ENCODE results near the gene E2F1. TPM values are rescaled to one million over a fixed set of nuclear protein-coding genes. Genes with fewer than 3 reads are reported as not detected.
"Not testable (repeated sequence)": the region's sequence is repeated elsewhere in the genome, so short reads cannot be mapped to it uniquely, and the experiment has no call there.

Gene E2F1
- polyA plus RNA-seq, 1 experiment = 2.6 TPM

GRCh38 chr20:33702861-33703260 lies 16.7 kb upstream of the E2F1 start:
- ChIA-PET CTCF (no interaction called here), POLR2A (no interaction called here)
- Histone ChIP-seq H3K9me3 (ENCODE audit: control insufficient read depth, insufficient read depth, low read length) (peaks cover 13% of the 10 kb centered on the region; the same call in 1 of the 2 replicates), H3K4me3 (ENCODE audit: low read depth, low read length) (no peak overlapping the region), H3K27ac (ENCODE audit: low read depth, low read length) (no peak overlapping the region), H3K27me3 (ENCODE audit: control insufficient read depth, insufficient read depth, low read length) (no peaks in the 10 kb centered on the region)
- TF ChIP-seq CTCF (IDR thresholded peaks at IDR 0.05; ENCODE audit: low read depth, low read length) = no peak
- DNase-seq (ENCODE audit: low read depth, low spot score) = no peak

GRCh38 chr20:33701629-33702450 lies 15.7 kb upstream of the E2F1 start:
- no peak for DNase-seq (ENCODE audit: low read depth, low spot score)
- no peak for TF ChIP-seq CTCF (IDR thresholded peaks at IDR 0.05; ENCODE audit: low read depth, low read length)
- ChIA-PET POLR2A (no interaction called here), CTCF (no interaction called here)
- H3K27me3 ChIP-seq (ENCODE audit: control insufficient read depth, insufficient read depth, low read length) = no peaks in the 10 kb centered on the region
- H3K27ac ChIP-seq (ENCODE audit: low read depth, low read length) = no peak overlapping the region
- H3K4me3 ChIP-seq (ENCODE audit: low read depth, low read length) = no peak overlapping the region
- peaks cover 13% of the 10 kb centered on the region; the same call in 1 of the 2 replicates for H3K9me3 ChIP-seq (ENCODE audit: control insufficient read depth, insufficient read depth, low read length)

GRCh38 chr20:33700696-33701441 lies 14.7 kb upstream of the E2F1 start:
- DNase-seq (ENCODE audit: low read depth, low spot score); POLR2A ChIA-PET; CTCF ChIA-PET; H3K27me3 ChIP-seq (ENCODE audit: control insufficient read depth, insufficient read depth, low read length); H3K27ac ChIP-seq (ENCODE audit: low read depth, low read length); H3K4me3 ChIP-seq (ENCODE audit: low read depth, low read length): not testable (repeated sequence)
- peaks cover 13% of the 10 kb centered on the region; the same call in 1 of the 2 replicates for H3K9me3 ChIP-seq (ENCODE audit: control insufficient read depth, insufficient read depth, low read length)

GRCh38 chr20:33698966-33699365 lies 12.8 kb upstream of the E2F1 start:
- H3K27me3 ChIP-seq (ENCODE audit: control insufficient read depth, insufficient read depth, low read length); H3K27ac ChIP-seq (ENCODE audit: low read depth, low read length); POLR2A ChIA-PET; H3K4me3 ChIP-seq (ENCODE audit: low read depth, low read length); CTCF ChIA-PET; DNase-seq (ENCODE audit: low read depth, low spot score): not testable (repeated sequence)
- peaks cover 13% of the 10 kb centered on the region; the same call in 1 of the 2 replicates for H3K9me3 ChIP-seq (ENCODE audit: control insufficient read depth, insufficient read depth, low read length)

- POLR2A ChIA-PET = no interaction called here
Measured at GRCh38 chr20:33697129-33697528, 10.9 kb upstream of the E2F1 start.

More at GRCh38 chr20:33697129-33697528, 10.9 kb upstream of the E2F1 start:
- DNase-seq (ENCODE audit: low read depth, low spot score) = no peak
- H3K27ac ChIP-seq (ENCODE audit: low read depth, low read length) = no peak overlapping the region
- peaks cover 13% of the 10 kb centered on the region; the same call in 1 of the 2 replicates for H3K9me3 ChIP-seq (ENCODE audit: control insufficient read depth, insufficient read depth, low read length)
- H3K4me3 ChIP-seq (ENCODE audit: low read depth, low read length) = no peak overlapping the region
- CTCF ChIA-PET = no interaction called here
- no peaks in the 10 kb centered on the region for H3K27me3 ChIP-seq (ENCODE audit: control insufficient read depth, insufficient read depth, low read length)
- TF ChIP-seq CTCF (IDR thresholded peaks at IDR 0.05; ENCODE audit: low read depth, low read length) = no peak

All from AG04450 (cell line).